PC-3 (cell line): Measurements from ENCODE around the gene PLXNB2. TPM values are rescaled to one million over a fixed set of nuclear protein-coding genes. Genes with fewer than 3 reads are reported as not detected.

Experiments
- ATAC-seq: fragments of 200-7000 bp; cut with Tn5 transposase; 2 replicates; pipeline ENCODE4 v1.9.1; 2020; ENCODE audit warnings: mild to moderate bottlenecking, moderate library complexity
- BruUV-seq: library from RNA; stranded (reverse); fragments of 400-500 nt; replicated peaks from 2 replicates; lab custom pipeline; 2021; lab: Mats Ljungman, UMichigan
- CTCF ChIA-PET: fragments of 300-600 bp; sonication (Branson Sonifier 250); formaldehyde crosslinking; loops from one replicate; lab custom pipeline; 2022; ENCODE audit warnings: antibody characterized with exemption; lab: Charles Lee
- POLR2A ChIA-PET: fragments of 300-600 bp; sonication (Branson Sonifier 250); formaldehyde crosslinking; loops from one replicate; lab custom pipeline; 2022; ENCODE audit warnings: antibody characterized with exemption; ENCODE audit not compliant: unreplicated experiment; lab: Charles Lee
- DNase-seq: peaks from one replicate; pipeline ENCODE4 v3.0.0-alpha.2; 2015
- H2AFZ ChIP-seq: fragments of 300-600 bp; sonication (generic); 2 replicates; pipeline ENCODE4 v1.6.0; 2016; ENCODE audit warnings: antibody characterized with exemption, low read length
- H3F3A ChIP-seq: fragments of 300-600 bp; sonication (generic); one replicate; pipeline ENCODE4 v1.6.0; 2017; ENCODE audit warnings: antibody characterized with exemption, low read length, control low read depth, mild to moderate bottlenecking; ENCODE audit not compliant: unreplicated experiment
- H3K27ac ChIP-seq: fragments of 300-600 bp; sonication (generic); 2 replicates; pipeline ENCODE4 v1.5.1; 2016; ENCODE audit warnings: mild to moderate bottlenecking, low read length
- H3K27me3 ChIP-seq: fragments of 300-600 bp; sonication (generic); 2 replicates; pipeline ENCODE4 v1.6.1; 2016; ENCODE audit warnings: low read length, mixed read lengths
- H3K36me3 ChIP-seq: fragments of 300-600 bp; sonication (generic); 2 replicates; pipeline ENCODE4 v1.6.1; 2016; ENCODE audit warnings: low read depth, mixed run types, low read length, mixed read lengths
- H3K4me1 ChIP-seq: fragments of 300-600 bp; sonication (generic); 2 replicates; pipeline ENCODE4 v1.5.1; 2016; ENCODE audit warnings: low read length; ENCODE audit not compliant: insufficient read depth
- H3K4me2 ChIP-seq: fragments of 300-600 bp; sonication (generic); 2 replicates; pipeline ENCODE4 v1.6.0; 2016; ENCODE audit warnings: low read length
- H3K4me3 ChIP-seq: fragments of 300-600 bp; sonication (generic); 2 replicates; pipeline ENCODE4 v1.5.1; 2016; ENCODE audit warnings: mild to moderate bottlenecking, low read length, mixed read lengths
- H3K79me2 ChIP-seq: fragments of 300-600 bp; sonication (generic); 2 replicates; pipeline ENCODE4 v1.6.1; 2017; ENCODE audit warnings: low read length, mixed read lengths
- H3K9ac ChIP-seq: fragments of 300-600 bp; sonication (generic); 2 replicates; pipeline ENCODE4 v1.6.0; 2016; ENCODE audit warnings: mild to moderate bottlenecking, low read length
- H3K9me2 ChIP-seq: fragments of 300-600 bp; sonication (generic); replicated peaks from 2 replicates; pipeline ENCODE4 v1.6.1; 2016; ENCODE audit warnings: mixed run types, low read length, mixed read lengths
- H3K9me3 ChIP-seq: fragments of 300-600 bp; sonication (generic); 2 replicates; pipeline ENCODE4 v1.6.1; 2016; ENCODE audit warnings: low read length, mixed read lengths
- H4K20me1 ChIP-seq: fragments of 300-600 bp; sonication (generic); 2 replicates; pipeline ENCODE4 v1.6.1; 2016; ENCODE audit warnings: low read length, mixed read lengths
- CTCF ChIP-seq: fragments of 300-600 bp; sonication (generic); conservative IDR thresholded peaks from 2 replicates; pipeline ENCODE4 v1.5.1; 2017; ENCODE audit warnings: antibody characterized with exemption, low read depth, mild to moderate bottlenecking, low read length
- EZH2 ChIP-seq: fragments of 300-600 bp; sonication (generic); IDR thresholded peaks from one replicate; pipeline ENCODE4 v1.6.1; 2017; ENCODE audit warnings: antibody characterized with exemption, mild to moderate bottlenecking, low read length; ENCODE audit not compliant: unreplicated experiment
- EZH2phosphoT487 ChIP-seq: fragments of 300-600 bp; sonication (generic); IDR thresholded peaks from 2 replicates; pipeline ENCODE4 v1.6.1; 2018; ENCODE audit warnings: mild to moderate bottlenecking, antibody characterized with exemption, low read length, borderline replicate concordance
- intact Hi-C: fragments of 100-400 bp; cut with micrococcal nuclease; formaldehyde crosslinking; loops from 2 replicates; pipeline ENCODE4 v1.9.0; 2023
- total RNA-seq: library from RNA; depleted of rRNA; stranded (reverse); fragments of >200 nt; gene quantifications from 2 replicates; pipeline ENCODE4 v1.2.3, GENCODE V29; 2014

The PLXNB2 gene
- total RNA-seq, 1 experiment from 2014 or later = 68.2 TPM

GRCh38 chr22:50303848-50304527, 3.5 kb downstream of the PLXNB2 start:
- DNase-seq = peak; percentile 50
- POLR2A ChIA-PET = no interaction called here
- BruUV-seq = TSS peak; percentile 26
- Histone ChIP-seq H3F3A (peaks cover 3% of the 10 kb centered on the region), H4K20me1 (0 out of 2 replicates have a peak, but pooled peaks cover 4% of the 10 kb centered on the region), H3K79me2 (peaks cover 70% of the 10 kb centered on the region), H3K4me1 (peaks cover 42% of the 10 kb centered on the region), H3K27ac (peak overlapping the region; percentile 99), H3K4me2 (peak overlapping the region; percentile 99), H3K27me3 (no peaks in the 10 kb centered on the region), H3K9ac (peak overlapping the region; percentile 94), H3K4me3 (peak overlapping the region; percentile 88), H3K9me3 (no peaks in the 10 kb centered on the region), H3K36me3 (no peaks in the 10 kb centered on the region), H3K9me2 (no peaks in the 10 kb centered on the region), H2AFZ (no peak overlapping the region)
- intact Hi-C loops = loop anchor here (1.0 kb wide), 1 partner anchor 22 kb away; no protein-coding TSS in a partner anchor
- CTCF ChIA-PET = interaction anchor here (0.9 kb wide), 1 partner anchor 53 kb away, joined by 3 read pairs; the partner anchor contains the start of gene HDAC10
- ATAC-seq = peak; percentile 20
- TF ChIP-seq EZH2phosphoT487 (no peak), CTCF (no peak; the same call in 1 of the 2 replicates), EZH2 (no peak)

GRCh38 chr22:50303515-50303847, 4.0 kb downstream of the PLXNB2 start:
- POLR2A ChIA-PET = no interaction called here
- Histone ChIP-seq H3K27me3 (no peaks in the 10 kb centered on the region), H3K27ac (peak overlapping the region; percentile 99), H3F3A (peaks cover 3% of the 10 kb centered on the region), H3K9me3 (no peaks in the 10 kb centered on the region), H3K4me3 (peak overlapping the region; percentile 88; the same call in 1 of the 2 replicates), H3K4me1 (peaks cover 42% of the 10 kb centered on the region), H3K79me2 (peaks cover 75% of the 10 kb centered on the region), H3K9me2 (no peaks in the 10 kb centered on the region), H3K9ac (peak overlapping the region; percentile 94), H3K36me3 (no peaks in the 10 kb centered on the region), H3K4me2 (peak overlapping the region; percentile 99), H2AFZ (no peak overlapping the region), H4K20me1 (0 out of 2 replicates have a peak, but pooled peaks cover 4% of the 10 kb centered on the region)
- CTCF ChIA-PET = no interaction called here
- no peak for DNase-seq
- intact Hi-C loops = no loop called here
- no peak for TF ChIP-seq EZH2phosphoT487
- no peak for TF ChIP-seq CTCF
- no peak for TF ChIP-seq EZH2
- no peak for ATAC-seq
- BruUV-seq = no TSS peak

GRCh38 chr22:50302564-50302963, 4.9 kb downstream of the PLXNB2 start:
- H3K27ac ChIP-seq = peak overlapping the region; percentile 32
- intact Hi-C loops = no loop called here
- no peaks in the 10 kb centered on the region for H3K9me3 ChIP-seq
- DNase-seq (no peak), ATAC-seq (no peak)
- H3F3A ChIP-seq = peaks cover 3% of the 10 kb centered on the region
- H3K9ac ChIP-seq = 0 out of 2 replicates have a peak overlapping the region, but pooled peaks have one; percentile 4
- peaks cover 42% of the 10 kb centered on the region for H3K4me1 ChIP-seq
- BruUV-seq = no TSS peak
- 0 out of 2 replicates have a peak, but pooled peaks cover 4% of the 10 kb centered on the region for H4K20me1 ChIP-seq
- POLR2A ChIA-PET = no interaction called here
- no peaks in the 10 kb centered on the region for H3K36me3 ChIP-seq
- CTCF ChIA-PET = no interaction called here
- no peak overlapping the region for H3K4me3 ChIP-seq
- peaks cover 84% of the 10 kb centered on the region for H3K79me2 ChIP-seq
- peak overlapping the region; percentile 28; the same call in 1 of the 2 replicates for H3K4me2 ChIP-seq
- no peak for TF ChIP-seq EZH2phosphoT487
- no peak for TF ChIP-seq CTCF
- no peak for TF ChIP-seq EZH2
- H3K27me3 ChIP-seq = no peaks in the 10 kb centered on the region
- H2AFZ ChIP-seq = no peak overlapping the region
- no peaks in the 10 kb centered on the region for H3K9me2 ChIP-seq
